NCI-H2227 (cell line): ENCODE data around the gene ADRA2C.

Experiments
- DNase-seq: peaks from one replicate; lab custom pipeline; 2025; ENCODE audit not compliant: unreplicated experiment; lab: John Stamatoyannopoulos, UW

Gene ADRA2C

DNA sequence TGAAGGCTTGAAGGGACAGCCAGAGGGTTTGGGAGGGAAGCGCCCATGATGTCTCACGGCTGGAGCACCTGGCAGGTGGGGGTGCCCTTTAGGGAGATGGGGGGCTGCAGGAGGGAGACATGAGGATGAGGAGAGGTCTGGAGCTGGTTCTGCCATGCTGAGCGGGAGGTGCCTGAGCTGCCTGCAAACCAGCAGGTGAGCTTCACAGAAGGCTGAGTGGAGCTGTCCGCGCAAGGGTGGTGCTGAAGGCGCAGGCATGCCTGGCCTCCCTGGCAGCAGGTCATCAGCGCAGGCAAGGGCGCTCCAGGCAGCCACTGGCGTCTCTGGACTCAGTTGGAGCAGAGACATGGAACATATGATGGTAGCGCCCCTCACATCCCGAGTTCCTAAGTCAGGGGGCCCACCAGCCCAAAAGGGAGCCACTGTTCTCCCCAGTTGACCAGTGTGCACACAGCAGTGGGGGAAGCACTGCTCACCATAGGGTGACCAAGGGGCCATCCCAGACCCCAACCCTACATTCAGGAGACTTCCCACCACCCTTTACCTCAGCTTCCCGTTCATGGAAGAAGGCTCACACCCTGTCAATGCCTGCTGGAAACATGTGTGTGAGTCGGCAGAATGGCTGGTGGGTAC, 25.8 kb downstream of the ADRA2C start:
- DNase-seq: no peak

DNA sequence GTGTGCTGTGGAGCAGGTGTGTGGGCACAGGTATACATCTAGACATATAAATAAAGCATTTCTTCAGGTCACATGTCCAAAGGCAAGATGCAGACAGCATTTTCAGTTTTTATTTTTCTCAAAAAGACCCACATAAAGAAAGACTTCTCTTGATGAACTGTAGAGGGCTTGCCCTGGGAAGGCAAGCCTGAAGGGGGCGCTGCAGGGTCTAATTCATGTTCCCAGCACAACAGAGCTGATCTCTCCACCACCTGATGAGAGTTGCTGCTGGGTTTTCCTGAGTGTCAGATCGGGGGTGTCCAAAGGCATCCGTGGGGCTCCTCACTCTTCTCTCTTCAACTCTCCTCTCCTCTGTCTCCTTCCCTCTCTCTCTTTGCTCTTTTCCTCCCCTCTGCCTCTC, 26.6 kb downstream of the ADRA2C start:
- no peak for DNase-seq

DNA sequence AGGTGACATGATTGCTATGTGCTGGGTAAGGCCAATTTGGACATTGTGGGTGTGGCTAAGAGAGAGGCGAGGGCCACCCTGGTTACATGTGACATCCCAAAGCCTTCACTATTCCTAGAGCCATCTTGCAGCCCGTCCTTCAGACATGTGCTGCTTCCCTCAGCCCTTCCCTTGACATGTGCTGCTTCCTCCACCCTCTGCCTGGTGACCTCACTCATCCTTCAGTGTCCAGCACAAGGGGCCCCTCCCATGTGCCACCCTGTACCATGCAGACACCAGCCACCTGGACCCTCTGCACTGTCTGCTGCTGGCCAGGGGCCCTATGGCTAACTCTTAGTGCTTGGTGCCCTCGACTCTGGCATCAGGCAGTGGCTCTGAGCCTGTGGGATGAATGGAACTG, 27.4 kb downstream of the ADRA2C start:
- DNase-seq: no peak

DNA sequence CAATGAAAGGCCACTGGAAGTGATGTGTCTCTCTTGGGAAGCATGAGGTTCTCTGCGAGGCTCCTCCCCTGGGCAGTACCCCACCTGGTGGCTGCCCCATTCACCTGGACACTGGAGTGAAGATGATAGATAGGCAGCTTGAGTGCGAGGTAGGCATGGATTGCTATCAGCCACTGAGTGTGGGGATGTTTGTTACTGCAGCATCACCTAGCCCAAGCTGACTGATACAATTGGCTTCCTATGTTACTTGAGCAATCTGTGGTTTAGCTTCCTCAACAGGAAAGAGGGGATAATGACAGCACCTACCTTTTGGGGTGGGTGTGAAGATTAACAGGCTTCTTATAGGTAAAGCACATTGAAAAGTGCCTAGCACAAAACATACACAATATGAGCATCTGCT, 30.8 kb downstream of the ADRA2C start:
- DNase-seq: no peak

DNA sequence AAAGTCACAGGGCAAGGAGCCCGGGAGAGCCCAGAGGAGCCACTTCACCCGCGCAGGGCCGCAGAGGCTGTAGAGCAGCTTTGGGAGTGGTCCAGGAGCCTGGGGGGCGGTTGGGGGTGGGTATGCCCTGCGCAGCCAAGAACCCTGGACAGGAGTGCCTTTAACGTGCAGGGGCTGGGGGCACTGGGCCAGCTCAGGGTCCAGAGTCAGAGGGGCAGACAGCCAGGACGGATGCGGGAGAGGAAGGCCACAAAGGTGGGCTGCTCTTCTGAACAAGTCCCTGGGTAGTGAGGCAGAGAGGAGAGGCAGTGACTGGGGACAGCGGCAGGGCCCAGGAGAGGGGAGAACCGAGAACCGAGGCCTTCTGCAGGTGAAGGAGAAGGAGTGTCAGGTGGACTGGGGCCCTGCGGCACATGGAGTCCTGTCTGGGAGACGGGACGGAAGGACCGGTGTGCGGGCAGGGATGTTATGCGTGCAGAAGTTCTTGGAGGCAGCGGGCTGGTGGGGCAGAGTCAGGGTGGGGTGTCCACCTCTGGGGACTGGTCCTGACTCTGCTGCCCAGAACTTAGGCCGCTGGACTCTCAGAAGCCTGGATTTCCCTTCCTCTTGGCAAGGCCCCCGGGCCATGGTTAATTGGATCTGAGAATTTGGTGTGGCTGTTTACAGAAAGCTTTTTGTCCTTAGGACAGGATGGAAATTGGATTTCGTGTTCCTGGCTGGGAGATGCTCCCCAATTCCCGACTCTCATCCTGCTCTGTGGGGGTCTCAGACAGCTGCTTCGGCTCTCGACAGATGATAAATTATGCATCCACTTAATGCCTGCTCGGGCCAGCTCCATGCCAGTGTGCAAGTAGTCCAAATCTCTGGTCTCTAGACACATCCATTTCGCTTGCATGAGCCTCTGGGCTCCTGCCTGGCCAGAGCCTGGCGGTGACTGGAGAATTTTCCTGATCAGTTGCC, 31.9 kb downstream of the ADRA2C start:
- no peak for DNase-seq

DNA sequence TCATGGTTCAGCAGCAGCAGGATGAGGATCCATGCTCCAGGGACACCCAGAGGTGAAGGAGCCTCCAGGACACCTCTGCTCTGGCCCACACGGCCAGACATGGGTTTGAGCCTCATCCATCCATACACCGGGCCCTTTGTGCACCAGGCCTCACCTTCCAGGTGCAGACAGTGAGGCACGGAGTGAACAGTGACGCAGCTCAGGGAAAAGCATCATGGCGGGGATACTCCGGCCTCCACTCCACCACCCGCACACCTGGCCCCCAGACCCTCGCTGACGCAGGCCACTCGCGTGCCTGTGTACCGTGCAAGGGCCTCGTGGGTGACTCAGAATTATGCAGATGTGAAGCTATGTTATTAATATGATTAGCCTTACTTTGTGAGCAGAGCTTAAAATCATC, 33.3 kb downstream of the ADRA2C start:
- no peak for DNase-seq

DNA sequence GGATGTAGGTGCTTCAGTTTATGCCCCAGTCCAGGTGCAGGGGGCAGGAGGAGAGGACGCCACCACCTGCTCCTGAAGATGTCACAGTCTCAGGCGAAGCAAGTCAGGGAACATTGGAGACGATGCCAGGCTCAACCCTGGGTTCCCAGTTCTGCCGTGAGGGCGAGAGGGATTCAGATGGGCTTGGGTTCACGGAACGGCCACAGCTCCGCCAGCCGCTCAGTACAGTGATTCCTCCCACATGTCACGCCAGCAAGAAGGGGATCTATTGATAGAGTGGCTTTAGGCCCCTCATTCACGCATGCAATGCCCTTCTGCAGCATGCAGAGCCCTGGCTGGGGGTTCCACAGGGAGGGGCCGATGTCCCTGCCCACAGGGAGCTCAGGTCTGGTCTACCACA, 34.2 kb downstream of the ADRA2C start:
- no peak for DNase-seq

DNA sequence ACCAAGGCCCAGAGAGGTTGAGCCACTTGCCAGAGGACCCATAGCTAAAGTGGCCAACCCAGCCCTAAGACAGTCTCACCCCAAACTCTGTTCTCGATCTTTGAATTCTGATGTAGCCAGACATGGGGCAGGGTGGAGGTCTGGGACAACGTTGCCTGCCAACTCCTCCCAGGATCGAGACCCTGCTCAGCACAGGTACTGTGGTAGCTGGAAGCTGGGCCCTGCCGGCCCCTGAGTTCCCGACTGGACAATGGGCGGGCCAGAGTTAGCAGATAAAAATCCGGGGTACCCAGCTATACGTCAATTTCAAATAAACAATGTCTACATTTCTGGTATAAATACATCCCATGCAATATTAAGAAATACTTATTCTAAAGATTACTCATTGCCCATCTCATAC, 35.3 kb downstream of the ADRA2C start:
- no peak for DNase-seq

DNA sequence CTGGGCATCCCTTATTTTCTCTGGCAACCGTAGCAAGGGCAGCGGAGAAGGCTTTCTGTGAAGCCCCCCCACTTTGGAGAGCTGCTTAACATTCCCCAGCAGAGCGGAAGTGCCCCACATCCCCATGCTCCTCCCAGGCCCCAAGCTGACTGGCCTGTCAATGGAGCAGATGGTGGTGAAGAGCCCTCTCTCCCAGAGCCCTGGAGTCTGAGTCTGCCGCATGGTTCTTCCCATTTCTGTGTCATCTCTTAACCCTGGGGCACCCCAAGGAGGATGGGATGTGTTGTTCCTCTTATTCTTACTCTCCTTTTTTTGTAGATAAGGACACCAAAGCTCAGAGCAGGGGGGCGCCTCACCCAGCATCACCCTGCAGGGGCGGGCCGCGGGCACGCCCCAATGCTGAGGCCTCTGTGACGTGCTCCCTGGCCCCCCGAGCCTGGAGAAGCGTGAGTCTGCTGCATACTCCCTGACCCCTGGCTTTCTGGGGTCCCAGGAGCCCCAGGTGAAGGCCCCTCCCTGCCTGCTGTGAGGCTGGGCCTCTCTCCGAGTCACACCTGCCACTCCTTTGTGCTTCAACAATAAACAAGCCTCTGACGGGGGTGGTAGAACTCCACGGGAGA, 35.9 kb downstream of the ADRA2C start:
- DNase-seq: no peak

DNA sequence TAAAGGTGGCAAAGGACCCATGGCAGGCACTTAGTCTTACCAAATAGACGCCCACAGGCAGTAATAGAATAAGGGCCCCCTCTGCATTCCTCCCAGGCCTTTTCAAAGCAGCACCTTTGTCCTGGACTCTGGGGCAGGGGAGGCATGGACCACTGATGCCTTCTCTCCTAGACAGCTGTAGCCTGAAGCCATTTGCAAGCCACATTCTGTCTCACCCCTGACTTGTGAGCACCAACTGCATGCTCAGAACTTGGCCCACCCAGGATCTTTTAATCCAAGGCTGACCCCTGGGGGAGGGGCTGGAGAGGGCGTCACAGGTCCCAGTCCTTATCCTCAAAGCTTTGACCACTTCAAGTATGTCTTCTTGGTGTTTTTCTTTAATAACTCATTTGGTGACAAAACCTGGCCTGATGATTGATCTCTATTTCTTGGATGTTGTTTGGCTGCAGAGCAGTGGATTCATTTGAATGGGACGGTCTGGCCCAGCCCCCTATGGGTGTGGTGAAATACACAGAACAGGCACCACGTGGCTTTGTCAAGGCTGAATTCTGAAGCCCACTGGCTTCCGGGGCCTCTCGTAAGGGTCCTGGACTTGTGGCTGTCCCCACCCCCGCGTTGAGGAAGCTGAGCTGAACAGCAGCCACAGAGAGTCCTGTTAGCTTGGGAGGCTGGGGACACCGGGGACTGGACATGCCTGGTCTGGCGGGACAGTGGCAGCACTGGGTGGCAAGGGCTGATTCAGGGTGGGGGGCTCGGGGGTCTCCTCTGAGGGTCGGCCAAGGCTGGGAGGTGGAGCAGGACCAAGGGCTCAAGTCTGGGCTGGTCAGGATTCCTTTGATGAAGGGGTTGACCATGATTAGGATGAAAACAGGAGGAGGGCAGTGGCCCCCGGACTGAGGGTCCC, 36.6 kb downstream of the ADRA2C start:
- no peak for DNase-seq

DNA sequence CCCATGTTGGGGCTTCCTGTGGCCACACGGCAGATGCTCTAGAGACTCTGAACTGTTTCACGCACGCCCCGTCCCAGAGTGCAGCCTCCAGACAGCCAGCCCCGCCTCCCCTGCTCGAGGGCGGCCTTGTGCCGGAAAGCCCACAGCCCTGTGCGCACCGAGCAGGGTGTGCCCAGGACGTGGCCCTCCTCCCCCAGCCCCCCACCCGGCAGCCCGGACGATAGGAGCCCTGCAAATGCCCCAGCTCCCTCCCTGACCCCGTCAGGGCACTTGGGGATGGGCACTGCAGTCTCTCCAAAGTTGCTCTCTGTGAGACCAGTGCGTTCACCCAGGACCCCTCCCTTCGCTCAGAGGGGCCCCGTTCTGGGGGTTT, 37.3 kb downstream of the ADRA2C start:
- no peak for DNase-seq

DNA sequence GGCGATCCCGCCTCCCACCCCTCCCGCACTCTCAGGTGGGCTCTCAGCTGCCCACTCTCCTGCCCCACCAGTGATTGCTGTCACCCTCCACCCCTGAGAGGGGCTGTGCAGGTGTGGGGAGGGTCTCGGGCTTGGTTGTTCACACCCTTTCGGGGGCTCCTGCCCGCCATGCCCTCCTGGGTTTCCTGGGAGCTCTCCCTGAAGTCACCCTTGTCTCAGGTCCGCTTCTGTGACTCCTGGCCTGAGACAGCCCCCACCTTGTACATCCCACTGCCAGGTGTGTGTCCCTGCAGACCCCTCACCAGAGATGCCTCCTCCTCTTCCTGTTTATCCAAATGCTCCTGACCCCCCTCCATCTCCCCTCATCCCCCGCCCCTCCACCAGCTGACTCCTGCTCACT, 37.8 kb downstream of the ADRA2C start:
- DNase-seq: no peak

DNA sequence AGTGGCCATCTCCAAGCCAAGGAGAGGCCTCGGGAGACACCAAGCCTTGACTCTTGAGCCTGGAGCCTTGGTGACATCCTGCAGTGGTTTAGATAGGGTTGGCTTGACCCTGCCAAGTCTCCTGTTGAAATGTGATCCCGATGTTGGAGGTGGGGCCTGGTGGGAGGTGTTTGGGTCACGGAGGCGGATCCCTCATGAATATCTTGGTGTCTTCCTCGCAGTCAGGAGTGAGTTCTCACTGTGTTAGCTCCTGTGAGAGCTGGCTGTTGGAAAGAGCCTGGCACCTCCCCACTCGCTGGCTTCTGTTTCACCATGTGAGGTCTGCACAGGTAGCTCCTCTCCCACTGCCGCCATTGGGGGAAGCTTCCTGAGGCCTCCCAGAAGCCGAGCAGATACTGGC, 38.8 kb downstream of the ADRA2C start:
- DNase-seq: no peak

DNA sequence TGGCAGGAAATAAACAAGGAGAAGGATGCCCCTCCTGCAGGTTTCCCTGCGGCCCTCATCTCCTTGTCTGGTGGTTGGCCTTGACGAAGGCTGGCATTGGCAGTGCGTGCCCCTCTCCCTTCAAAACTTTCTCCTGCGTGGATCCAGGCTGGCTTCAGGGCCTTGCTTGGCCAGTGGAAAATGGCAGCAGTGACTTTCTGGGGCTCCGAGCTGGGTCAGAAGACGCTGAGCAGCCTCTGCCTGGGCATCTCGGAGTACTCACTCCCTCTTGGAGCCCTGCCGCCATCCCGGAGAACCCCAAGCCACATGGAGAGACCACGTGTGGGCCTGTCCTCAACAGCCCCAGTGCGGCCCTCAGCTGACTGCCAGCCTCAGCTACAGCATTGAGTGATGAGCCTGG, 39.5 kb downstream of the ADRA2C start:
- DNase-seq: no peak

DNA sequence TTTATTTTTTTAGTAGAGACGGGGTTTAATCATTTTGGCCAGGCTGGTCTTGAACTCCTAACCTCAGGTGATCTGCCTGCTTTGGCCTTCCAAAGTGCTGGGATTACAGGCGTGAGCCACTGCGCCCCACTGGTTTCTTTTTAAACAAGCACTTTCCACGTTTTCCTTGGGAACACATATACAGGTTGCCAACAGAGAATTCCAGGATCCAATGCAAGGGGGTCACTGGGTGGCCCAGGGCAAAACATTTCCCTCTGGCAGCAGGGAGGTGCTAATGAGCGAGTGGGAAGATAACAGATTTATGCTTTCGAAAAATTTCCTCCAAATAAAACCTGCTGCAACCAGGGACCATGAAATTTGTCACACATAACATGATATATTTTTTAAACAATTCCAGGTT, 41.1 kb downstream of the ADRA2C start:
- no peak for DNase-seq

DNA sequence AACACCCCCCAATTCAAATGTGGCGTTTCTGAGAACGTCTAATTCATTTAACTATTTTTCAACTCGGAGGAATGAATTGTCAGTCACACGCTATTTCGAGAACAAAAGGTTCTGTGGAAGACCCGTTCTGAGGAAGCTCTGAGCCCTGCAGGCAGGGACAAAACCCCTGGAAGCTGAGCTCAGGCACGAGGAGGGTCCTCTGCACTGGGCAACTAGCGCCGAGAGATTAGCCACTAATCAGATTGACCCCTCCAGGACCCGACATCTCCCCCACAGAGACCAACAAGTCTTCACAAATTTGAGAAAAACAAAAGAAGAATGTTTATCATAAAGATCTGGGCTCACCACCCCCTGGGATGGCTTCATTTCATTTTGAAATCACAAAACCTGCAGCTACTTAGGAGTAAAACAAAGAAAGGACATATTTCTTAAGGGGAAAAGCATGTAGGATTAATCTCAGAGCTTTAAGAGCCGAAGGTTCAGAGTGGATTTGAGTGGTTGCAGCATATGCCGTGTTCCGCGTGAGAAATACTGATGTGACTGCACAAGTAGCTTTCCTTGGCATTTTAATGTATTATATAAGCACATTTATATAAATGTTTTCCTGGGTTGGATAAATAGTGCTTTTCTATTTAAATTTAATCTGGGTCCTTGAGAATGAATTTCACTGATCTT, 41.8 kb downstream of the ADRA2C start:
- DNase-seq: no peak

DNA sequence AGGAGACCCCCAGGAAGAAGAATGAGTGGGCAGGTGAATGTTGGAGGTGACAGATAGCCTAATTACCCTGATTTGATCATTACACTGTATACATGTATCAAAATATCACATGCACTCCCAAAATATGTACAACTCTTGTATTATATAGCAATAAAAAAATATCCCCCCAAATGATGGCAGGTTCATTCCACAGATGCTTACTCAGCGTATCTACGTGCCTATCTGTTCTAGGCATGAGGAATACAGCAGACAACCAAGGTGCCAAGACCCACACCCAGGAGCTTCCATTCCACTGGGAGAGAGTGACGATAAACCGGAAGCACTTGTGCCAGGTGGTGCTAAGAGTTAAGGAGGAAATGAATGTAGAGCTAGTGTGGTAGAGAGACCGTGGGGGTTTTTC, 42.4 kb downstream of the ADRA2C start:
- no peak for DNase-seq

DNA sequence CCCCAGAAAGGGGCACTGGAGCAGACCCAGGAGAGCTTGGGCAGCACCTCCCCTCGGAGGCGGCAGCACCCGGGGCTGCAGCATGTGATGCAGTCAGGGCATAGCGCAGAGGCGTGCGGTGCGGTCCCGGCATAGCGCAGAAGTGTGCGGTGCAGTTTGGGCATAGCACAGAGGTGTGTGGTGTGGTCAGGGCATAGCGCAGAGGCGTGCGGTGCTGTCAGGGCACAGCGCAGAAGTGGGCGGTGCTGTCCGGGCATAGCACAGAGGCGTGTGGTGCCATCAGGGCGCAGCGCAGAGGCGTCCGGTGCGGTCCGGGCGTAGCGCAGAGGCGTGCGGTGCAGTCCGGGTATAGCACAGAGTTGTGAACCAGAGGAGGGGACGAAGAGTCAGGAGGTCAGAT, 42.8 kb downstream of the ADRA2C start:
- DNase-seq: no peak

DNA sequence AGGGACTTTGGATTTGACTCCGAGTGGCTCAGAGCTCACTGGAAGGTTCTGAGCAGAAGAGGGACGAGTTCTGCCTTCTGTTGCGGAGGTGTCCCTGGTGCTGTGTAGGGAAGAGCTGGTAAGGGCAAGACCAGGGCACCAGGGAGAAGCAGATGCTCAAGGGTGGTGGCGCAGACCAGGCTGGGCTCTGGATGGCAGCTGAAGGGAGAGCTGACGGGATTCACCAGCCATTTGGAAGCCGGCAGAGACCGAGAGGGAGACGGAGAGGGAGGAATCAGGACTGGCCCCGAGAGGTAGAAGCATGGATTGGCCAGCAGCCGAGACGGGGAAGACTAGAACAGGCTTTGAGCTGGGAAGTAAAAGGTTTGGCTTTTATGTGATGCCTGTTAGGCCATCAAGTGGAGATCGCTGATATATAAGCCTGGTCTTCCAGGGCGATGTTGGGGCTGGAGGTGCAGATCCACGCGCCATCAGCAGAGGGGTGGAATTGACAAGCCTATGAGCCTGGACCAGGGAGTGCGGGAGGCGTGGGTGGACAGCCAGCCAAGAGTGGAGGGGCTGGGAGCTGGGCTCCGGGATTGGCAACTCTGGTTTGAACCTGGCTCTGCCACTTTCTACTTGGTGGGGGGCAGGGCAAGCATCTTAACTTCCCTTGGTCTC, 43.4 kb downstream of the ADRA2C start:
- DNase-seq: no peak

DNA sequence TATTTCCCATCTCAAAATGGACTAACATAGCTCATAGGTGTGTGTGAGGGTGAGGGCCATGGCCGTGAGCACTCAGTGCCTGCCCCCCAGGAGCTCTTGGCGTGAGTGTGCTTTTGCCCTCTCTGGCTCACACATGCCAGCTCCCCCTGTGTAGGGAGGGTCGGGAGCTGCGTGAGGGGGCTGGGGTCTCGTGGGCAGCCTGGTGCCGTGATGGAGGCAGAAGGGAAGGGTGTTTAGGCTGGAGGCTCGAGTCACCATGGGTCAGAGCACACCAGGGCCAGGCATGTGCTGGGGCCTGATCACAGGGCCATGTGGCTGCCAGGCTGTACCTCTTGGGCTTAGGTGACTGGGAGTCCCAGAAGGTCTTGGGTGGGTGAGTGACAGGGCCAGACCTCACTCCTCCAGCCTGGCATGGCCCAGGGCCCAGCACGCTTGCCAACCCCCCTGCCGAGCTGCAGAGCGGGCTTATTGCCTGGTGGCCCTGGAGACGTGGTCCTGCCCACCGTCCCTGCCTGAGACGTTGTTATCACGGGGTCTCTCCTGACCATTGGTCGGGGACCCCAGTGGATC, 44.0 kb downstream of the ADRA2C start:
- no peak for DNase-seq
